Left forelimb (tissue), 1 donor: ENCODE results near the gene ABHD8.
"Not testable (repeated sequence)": the region's sequence is repeated elsewhere in the genome, so short reads cannot be mapped to it uniquely, and the experiment has no call there.

Experiments used
- DNase-seq: peaks from one replicate; pipeline ENCODE4 v3.0.0-alpha.2; 2018; ENCODE audit warnings: low spot score

ABHD8 gene

GRCh38 chr19:17296976-17297375 is 6.2 kb downstream of the ABHD8 start:
- no peak for DNase-seq

GRCh38 chr19:17296273-17296672 is 7.0 kb downstream of the ABHD8 start:
- no peak for DNase-seq

- DNase-seq: not testable (repeated sequence)
These were observed 7.7 kb downstream of the ABHD8 start for GRCh38 chr19:17295551-17295950.

- no peak for DNase-seq
These were observed 9.0 kb downstream of the ABHD8 start for GRCh38 chr19:17294051-17294891.

- no peak for DNase-seq
These were observed 9.6 kb downstream of the ABHD8 start for GRCh38 chr19:17293605-17294004.

- peak; percentile 82 for DNase-seq
These were observed 10.7 kb downstream of the ABHD8 start for GRCh38 chr19:17292301-17293074.

GRCh38 chr19:17289489-17289888 is 13.7 kb downstream of the ABHD8 start:
- DNase-seq: no peak

GRCh38 chr19:17286752-17287151 is 16.5 kb downstream of the ABHD8 start:
- no peak for DNase-seq

- no peak for DNase-seq
These were observed 17.0 kb downstream of the ABHD8 start for GRCh38 chr19:17286263-17286662.

GRCh38 chr19:17285415-17286135 is 17.6 kb downstream of the ABHD8 start:
- DNase-seq: no peak

- DNase-seq: no peak
These were observed 19.7 kb downstream of the ABHD8 start for GRCh38 chr19:17283504-17283996.

- peak; percentile 88 for DNase-seq
These were observed 20.6 kb downstream of the ABHD8 start for GRCh38 chr19:17282488-17283125.

- DNase-seq: no peak
These were observed 21.6 kb downstream of the ABHD8 start, which contains the start of gene ANKLE1 for GRCh38 chr19:17281391-17282304. Gene ANKLE1 (plus strand): TSS chr19:17281901. CDS start chr19:17281921, 20 bp downstream.

- DNase-seq: no peak
These were observed 23.8 kb downstream of the ABHD8 start for GRCh38 chr19:17279436-17279835.

- no peak for DNase-seq
These were observed 27.6 kb downstream of the ABHD8 start for GRCh38 chr19:17275441-17276175.

GRCh38 chr19:17274892-17275291 is 28.3 kb downstream of the ABHD8 start:
- DNase-seq: not testable (repeated sequence)

GRCh38 chr19:17268754-17269153 is 34.5 kb downstream of the ABHD8 start:
- no peak for DNase-seq

GRCh38 chr19:17266975-17267788 is 36.0 kb downstream of the ABHD8 start, which contains the start of gene BABAM1:
Gene BABAM1 (plus strand): TSS chr19:17267443. CDS start chr19:17268807, 1,364 bp downstream.
- DNase-seq: peak; percentile 96

GRCh38 chr19:17266589-17266974 is 36.6 kb downstream of the ABHD8 start:
- DNase-seq: no peak
